ENCODE measurements around the gene SLC5A9. TPM values are rescaled to one million over a fixed set of nuclear protein-coding genes. Genes with fewer than 3 reads are reported as not detected.

The SLC5A9 gene
- total RNA-seq, 1 donor from 2014 or later, result not detected

DNA sequence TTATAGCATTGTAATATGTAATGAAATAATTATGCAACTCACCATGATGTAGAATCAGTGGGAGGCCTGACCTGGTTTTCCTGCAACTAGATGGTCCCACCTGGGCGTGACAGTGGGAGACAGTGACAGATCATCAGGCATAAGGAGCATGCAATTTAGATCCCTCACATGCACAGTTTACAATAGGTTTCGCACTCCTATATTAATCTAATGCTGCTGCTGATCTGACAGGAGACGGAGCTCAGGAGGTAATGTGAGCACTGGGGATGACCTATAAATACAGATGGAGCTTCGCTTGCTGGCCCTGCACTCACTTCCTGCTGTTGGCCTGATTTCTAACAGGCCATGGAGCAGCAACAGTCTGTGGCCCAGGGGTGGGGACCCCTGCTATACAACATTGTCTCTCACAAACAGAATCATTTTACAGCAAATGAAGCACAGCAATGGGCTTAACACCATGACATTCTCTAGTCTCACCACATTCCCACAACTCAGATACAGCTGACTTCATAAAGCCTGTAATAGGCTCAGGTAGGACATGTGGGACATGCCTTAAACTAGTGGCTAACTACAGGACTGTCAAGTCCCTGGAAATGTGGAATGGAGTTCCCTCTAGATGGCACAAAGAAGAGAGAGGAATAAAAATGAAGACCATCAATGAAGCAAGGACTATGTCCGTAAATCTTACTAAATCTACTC, 40.7 kb upstream of the SLC5A9 start:
- no peak for TF ChIP-seq EZH2 (IDR thresholded peaks at IDR 0.05; ENCODE audit: insufficient read depth, low read length)
- TF ChIP-seq, protein P1, sequence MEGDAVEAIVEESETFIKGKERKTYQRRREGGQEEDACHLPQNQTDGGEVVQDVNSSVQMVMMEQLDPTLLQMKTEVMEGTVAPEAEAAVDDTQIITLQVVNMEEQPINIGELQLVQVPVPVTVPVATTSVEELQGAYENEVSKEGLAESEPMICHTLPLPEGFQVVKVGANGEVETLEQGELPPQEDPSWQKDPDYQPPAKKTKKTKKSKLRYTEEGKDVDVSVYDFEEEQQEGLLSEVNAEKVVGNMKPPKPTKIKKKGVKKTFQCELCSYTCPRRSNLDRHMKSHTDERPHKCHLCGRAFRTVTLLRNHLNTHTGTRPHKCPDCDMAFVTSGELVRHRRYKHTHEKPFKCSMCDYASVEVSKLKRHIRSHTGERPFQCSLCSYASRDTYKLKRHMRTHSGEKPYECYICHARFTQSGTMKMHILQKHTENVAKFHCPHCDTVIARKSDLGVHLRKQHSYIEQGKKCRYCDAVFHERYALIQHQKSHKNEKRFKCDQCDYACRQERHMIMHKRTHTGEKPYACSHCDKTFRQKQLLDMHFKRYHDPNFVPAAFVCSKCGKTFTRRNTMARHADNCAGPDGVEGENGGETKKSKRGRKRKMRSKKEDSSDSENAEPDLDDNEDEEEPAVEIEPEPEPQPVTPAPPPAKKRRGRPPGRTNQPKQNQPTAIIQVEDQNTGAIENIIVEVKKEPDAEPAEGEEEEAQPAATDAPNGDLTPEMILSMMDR (IDR thresholded peaks at IDR 0.05; ENCODE audit: insufficient read depth, low read depth, low read length), result no peak
- no peak overlapping the region for H3K4me2 ChIP-seq (ENCODE audit: low read length)
- FAIRE-seq (no peak), DNase-seq (ENCODE audit: low read depth) (no peak)
- no peaks in the 10 kb centered on the region for H3K9me3 ChIP-seq (ENCODE audit: insufficient read depth, low read depth, low read length)
- H3K27ac ChIP-seq (ENCODE audit: low read depth, low read length), result no peak overlapping the region
- no peak overlapping the region for H3K4me3 ChIP-seq (ENCODE audit: insufficient read depth, low read depth, low read length)
- H3K4me1 ChIP-seq (ENCODE audit: insufficient read depth, low read length), result no peaks in the 10 kb centered on the region
- Mint-ChIP-seq H3K27me3 (ENCODE audit: low read depth, unreplicated experiment) (peaks cover 2% of the 10 kb centered on the region), H3K4me3 (ENCODE audit: unreplicated experiment) (no peak overlapping the region), H3K27ac (ENCODE audit: unreplicated experiment) (no peak overlapping the region), H3K36me3 (ENCODE audit: low read depth, unreplicated experiment) (no peaks in the 10 kb centered on the region), H3K9me3 (ENCODE audit: unreplicated experiment) (peaks cover 5% of the 10 kb centered on the region), H3K4me1 (ENCODE audit: low read depth, unreplicated experiment) (no peaks in the 10 kb centered on the region)
- H3K9ac ChIP-seq (ENCODE audit: low read length), result no peak overlapping the region
- no peaks in the 10 kb centered on the region for H3K27me3 ChIP-seq (ENCODE audit: insufficient read depth, low read length)
- H3K36me3 ChIP-seq (ENCODE audit: insufficient read depth, low read length), result no peaks in the 10 kb centered on the region
- no peaks in the 10 kb centered on the region for H3K79me2 ChIP-seq (ENCODE audit: insufficient read depth, low read length)
- no peaks in the 10 kb centered on the region for H4K20me1 ChIP-seq (ENCODE audit: insufficient read depth, low read length)
- H2AFZ ChIP-seq (ENCODE audit: low read depth, low read length), result no peak overlapping the region

DNA sequence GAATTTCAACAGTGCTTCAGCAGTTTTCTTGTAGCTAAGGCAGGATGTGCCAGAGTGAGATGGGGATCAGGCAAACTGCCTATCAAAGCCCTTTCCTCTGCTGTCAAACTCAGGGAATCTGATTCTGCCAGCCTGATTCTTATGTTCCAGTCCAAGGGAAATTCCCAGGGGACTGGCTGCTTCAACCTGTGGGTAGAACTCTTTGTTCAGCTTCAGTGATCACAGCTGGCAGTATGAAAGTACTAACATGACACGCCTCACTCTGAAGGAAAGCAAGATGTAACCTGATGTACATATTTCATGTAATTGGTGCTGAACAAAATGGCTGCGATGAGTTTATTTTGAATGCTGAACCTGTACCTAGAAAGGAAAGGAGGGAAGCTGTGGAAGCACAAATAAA, 40.1 kb upstream of the SLC5A9 start:
- H3K27ac ChIP-seq (ENCODE audit: low read depth, low read length), result no peak overlapping the region
- no peaks in the 10 kb centered on the region for H3K9me3 ChIP-seq (ENCODE audit: insufficient read depth, low read depth, low read length)
- no peak for DNase-seq (ENCODE audit: low read depth)
- no peaks in the 10 kb centered on the region for H3K79me2 ChIP-seq (ENCODE audit: insufficient read depth, low read length)
- no peak for FAIRE-seq
- H3K9ac ChIP-seq (ENCODE audit: low read length), result no peak overlapping the region
- Mint-ChIP-seq H3K36me3 (ENCODE audit: low read depth, unreplicated experiment) (peaks cover 2% of the 10 kb centered on the region), H3K9me3 (ENCODE audit: unreplicated experiment) (peaks cover 10% of the 10 kb centered on the region), H3K4me1 (ENCODE audit: low read depth, unreplicated experiment) (no peaks in the 10 kb centered on the region), H3K27ac (ENCODE audit: unreplicated experiment) (peak overlapping the region; percentile 20), H3K4me3 (ENCODE audit: unreplicated experiment) (no peak overlapping the region), H3K27me3 (ENCODE audit: low read depth, unreplicated experiment) (peaks cover 2% of the 10 kb centered on the region)
- H3K4me3 ChIP-seq (ENCODE audit: insufficient read depth, low read depth, low read length), result no peak overlapping the region
- H4K20me1 ChIP-seq (ENCODE audit: insufficient read depth, low read length), result no peaks in the 10 kb centered on the region
- no peaks in the 10 kb centered on the region for H3K27me3 ChIP-seq (ENCODE audit: insufficient read depth, low read length)
- TF ChIP-seq, protein P1 (IDR thresholded peaks at IDR 0.05; ENCODE audit: insufficient read depth, low read depth, low read length), result no peak
- TF ChIP-seq EZH2 (IDR thresholded peaks at IDR 0.05; ENCODE audit: insufficient read depth, low read length), result no peak
- no peaks in the 10 kb centered on the region for H3K4me1 ChIP-seq (ENCODE audit: insufficient read depth, low read length)
- H3K4me2 ChIP-seq (ENCODE audit: low read length), result no peak overlapping the region
- no peak overlapping the region for H2AFZ ChIP-seq (ENCODE audit: low read depth, low read length)
- no peaks in the 10 kb centered on the region for H3K36me3 ChIP-seq (ENCODE audit: insufficient read depth, low read length)

DNA sequence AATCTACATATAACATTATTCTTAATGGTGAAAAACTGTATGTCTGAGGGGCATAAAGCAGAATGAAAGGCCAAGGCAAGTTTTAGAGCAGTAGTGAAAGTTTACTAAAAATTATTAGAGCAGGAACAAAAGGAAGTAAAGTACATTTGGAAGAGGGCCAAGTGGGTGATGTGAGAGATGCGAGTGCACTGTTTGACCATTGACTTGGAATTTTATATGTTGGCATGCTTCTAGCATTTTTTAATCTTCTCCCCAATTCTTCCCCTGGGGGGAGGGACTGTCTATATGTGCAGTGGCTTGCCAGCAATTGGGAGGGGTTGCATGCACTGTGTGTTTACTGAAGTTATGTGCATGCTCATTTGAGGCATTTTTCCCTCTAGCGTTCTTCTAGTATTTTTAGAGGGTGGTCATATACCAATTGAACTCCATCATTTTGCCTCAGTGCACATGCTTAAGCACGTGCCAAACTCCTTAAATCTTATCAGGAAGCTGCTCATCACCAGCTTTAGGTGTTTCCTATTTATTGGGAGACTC, 36.1 kb upstream of the SLC5A9 start:
- Mint-ChIP-seq H3K27ac (ENCODE audit: unreplicated experiment) (no peak overlapping the region), H3K4me1 (ENCODE audit: low read depth, unreplicated experiment) (no peaks in the 10 kb centered on the region), H3K4me3 (ENCODE audit: unreplicated experiment) (no peak overlapping the region), H3K27me3 (ENCODE audit: low read depth, unreplicated experiment) (peaks cover 9% of the 10 kb centered on the region), H3K36me3 (ENCODE audit: low read depth, unreplicated experiment) (peaks cover 2% of the 10 kb centered on the region), H3K9me3 (ENCODE audit: unreplicated experiment) (peaks cover 21% of the 10 kb centered on the region)
- no peak for TF ChIP-seq EZH2 (IDR thresholded peaks at IDR 0.05; ENCODE audit: insufficient read depth, low read length)
- TF ChIP-seq, protein P1 (IDR thresholded peaks at IDR 0.05; ENCODE audit: insufficient read depth, low read depth, low read length), result no peak
- no peaks in the 10 kb centered on the region for H3K27me3 ChIP-seq (ENCODE audit: insufficient read depth, low read length)
- no peaks in the 10 kb centered on the region for H3K36me3 ChIP-seq (ENCODE audit: insufficient read depth, low read length)
- no peak overlapping the region for H2AFZ ChIP-seq (ENCODE audit: low read depth, low read length)
- peaks cover 2% of the 10 kb centered on the region for H3K9me3 ChIP-seq (ENCODE audit: insufficient read depth, low read depth, low read length)
- no peaks in the 10 kb centered on the region for H3K4me1 ChIP-seq (ENCODE audit: insufficient read depth, low read length)
- H3K79me2 ChIP-seq (ENCODE audit: insufficient read depth, low read length), result no peaks in the 10 kb centered on the region
- no peaks in the 10 kb centered on the region for H4K20me1 ChIP-seq (ENCODE audit: insufficient read depth, low read length)
- no peak overlapping the region for H3K4me2 ChIP-seq (ENCODE audit: low read length)
- H3K4me3 ChIP-seq (ENCODE audit: insufficient read depth, low read depth, low read length), result no peak overlapping the region
- DNase-seq (ENCODE audit: low read depth) (no peak), FAIRE-seq (no peak)
- no peak overlapping the region for H3K27ac ChIP-seq (ENCODE audit: low read depth, low read length)
- no peak overlapping the region for H3K9ac ChIP-seq (ENCODE audit: low read length)

Measured in astrocyte (in vitro differentiated cells and primary cell).